H9 (cell line): ENCODE data around the gene IMMP2L. TPM values are rescaled to one million over a fixed set of nuclear protein-coding genes. Genes with fewer than 3 reads are reported as not detected.

Experiments used
- DNase-seq: peaks from one replicate; pipeline ENCODE4 v3.0.0-alpha.2; 2017
- H2AFZ ChIP-seq: one replicate; pipeline ENCODE4 v1.6.1; 2013; ENCODE audit warnings: mild to moderate bottlenecking, low read length, control low read depth, moderate library complexity
- H2AK5ac ChIP-seq: 2 replicates; pipeline ENCODE4 v1.6.1; 2013; ENCODE audit warnings: low read length, control low read depth, mixed read lengths; ENCODE audit not compliant: insufficient read length
- H2BK120ac ChIP-seq: one replicate; pipeline ENCODE4 v1.6.1; 2013; ENCODE audit warnings: low read depth, mild to moderate bottlenecking, low read length, control low read depth, inconsistent platforms; ENCODE audit not compliant: poor library complexity, severe bottlenecking
- H2BK12ac ChIP-seq: 2 replicates; pipeline ENCODE4 v1.6.1; 2013; ENCODE audit warnings: low read length, control low read depth, mixed read lengths, low read depth; ENCODE audit not compliant: insufficient read length
- H2BK15ac ChIP-seq: 2 replicates; pipeline ENCODE4 v1.6.1; 2013; ENCODE audit warnings: low read depth, low read length, control low read depth
- H2BK20ac ChIP-seq: one replicate; pipeline ENCODE4 v1.6.1; 2013; ENCODE audit warnings: low read depth, mild to moderate bottlenecking, low read length, control low read depth, inconsistent platforms; ENCODE audit not compliant: poor library complexity, severe bottlenecking
- H2BK5ac ChIP-seq: 2 replicates; pipeline ENCODE4 v1.6.1; 2013; ENCODE audit warnings: low read length, control low read depth, mixed read lengths; ENCODE audit not compliant: insufficient read length
- H3K14ac ChIP-seq: 2 replicates; pipeline ENCODE4 v1.6.1; 2013; ENCODE audit warnings: low read length, control low read depth; ENCODE audit not compliant: insufficient read depth
- H3K18ac ChIP-seq: 2 replicates; pipeline ENCODE4 v1.6.1; 2013; ENCODE audit warnings: low read depth, mild to moderate bottlenecking, mixed read lengths, low read length, control low read depth; ENCODE audit not compliant: insufficient read length
- H3K23ac ChIP-seq: 2 replicates; pipeline ENCODE4 v1.6.1; 2013; ENCODE audit warnings: low read length, control low read depth, mixed read lengths, low read depth; ENCODE audit not compliant: insufficient read length
- H3K23me2 ChIP-seq: 2 replicates; pipeline ENCODE4 v1.6.1; 2013; ENCODE audit warnings: low read depth, mild to moderate bottlenecking, mixed read lengths, low read length, control low read depth; ENCODE audit not compliant: insufficient read length, poor library complexity, severe bottlenecking
- H3K27ac ChIP-seq: 2 replicates; pipeline ENCODE4 v1.5.1; 2013; ENCODE audit warnings: low read length, control low read depth, mixed read lengths, low read depth; ENCODE audit not compliant: insufficient read length
- H3K27me3 ChIP-seq: 2 replicates; pipeline ENCODE4 v1.6.1; 2013; ENCODE audit warnings: low read length, control low read depth, inconsistent platforms; ENCODE audit not compliant: insufficient read depth
- H3K4ac ChIP-seq: 2 replicates; pipeline ENCODE4 v1.6.1; 2013; ENCODE audit warnings: low read depth, mild to moderate bottlenecking, control low read depth, inconsistent platforms, low read length, moderate library complexity
- H3K4me1 ChIP-seq: 2 replicates; pipeline ENCODE4 v1.6.1; 2013; ENCODE audit warnings: low read length, control low read depth, inconsistent platforms; ENCODE audit not compliant: insufficient read depth
- H3K4me2 ChIP-seq: 2 replicates; pipeline ENCODE4 v1.6.1; 2013; ENCODE audit warnings: low read length, control low read depth, mixed read lengths; ENCODE audit not compliant: insufficient read length, insufficient read depth
- H3K56ac ChIP-seq: 2 replicates; pipeline ENCODE4 v1.6.1; 2013; ENCODE audit warnings: low read depth, mild to moderate bottlenecking, mixed read lengths, low read length, control low read depth; ENCODE audit not compliant: insufficient read length
- H3K79me1 ChIP-seq: 2 replicates; pipeline ENCODE4 v1.6.1; 2013; ENCODE audit warnings: low read depth, mild to moderate bottlenecking, moderate library complexity, low read length, control low read depth, inconsistent platforms; ENCODE audit not compliant: insufficient read depth, poor library complexity, severe bottlenecking
- H3K79me2 ChIP-seq: 2 replicates; pipeline ENCODE4 v1.6.1; 2013; ENCODE audit warnings: low read length, control low read depth, inconsistent platforms; ENCODE audit not compliant: insufficient read depth
- H3K9ac ChIP-seq: 2 replicates; pipeline ENCODE4 v1.6.1; 2013; ENCODE audit warnings: low read length, control low read depth, mixed read lengths; ENCODE audit not compliant: insufficient read length; ENCODE audit errors: extremely low read depth
- H3K9me3 ChIP-seq: one replicate; pipeline ENCODE4 v1.6.1; 2013; ENCODE audit warnings: low read depth, low read length, inconsistent platforms; ENCODE audit not compliant: control insufficient read depth
- H3T11ph ChIP-seq: one replicate; pipeline ENCODE4 v1.6.1; 2013; ENCODE audit warnings: mild to moderate bottlenecking, low read length, control low read depth, inconsistent platforms
- H4K20me1 ChIP-seq: one replicate; pipeline ENCODE4 v1.6.1; 2013; ENCODE audit not compliant: control insufficient read depth, insufficient read length, insufficient read depth
- H4K5ac ChIP-seq: 2 replicates; pipeline ENCODE4 v1.6.1; 2013; ENCODE audit warnings: low read depth, mild to moderate bottlenecking, mixed read lengths, low read length, control low read depth; ENCODE audit not compliant: insufficient read length
- H4K8ac ChIP-seq: replicated peaks from 2 replicates; pipeline ENCODE4 v1.6.1; 2013; ENCODE audit warnings: low read length, control low read depth, mixed read lengths, low read depth; ENCODE audit not compliant: insufficient read length
- H4K91ac ChIP-seq: 2 replicates; pipeline ENCODE4 v1.6.1; 2013; ENCODE audit warnings: low read depth, mild to moderate bottlenecking, moderate library complexity, mixed read lengths, low read length, control low read depth; ENCODE audit not compliant: insufficient read length
- H3K27ac Mint-ChIP-seq, 3 experiments: 2 replicates in 2 of 3; 3 replicates in 1 of 3; pipeline ENCODE4 v1.8.0; 2020 to 2021; ENCODE audit warnings: mixed read lengths in 3 of 3, mild to moderate bottlenecking in 1 of 3, moderate library complexity in 1 of 3
- H3K27me3 Mint-ChIP-seq: 2 replicates; pipeline ENCODE4 v1.8.0; 2021; ENCODE audit warnings: low read depth, mild to moderate bottlenecking, moderate library complexity, mixed read lengths
- H3K36me3 Mint-ChIP-seq, 3 experiments: 2 replicates in 2 of 3; 3 replicates in 1 of 3; pipeline ENCODE4 v1.8.0; 2020 to 2021; ENCODE audit warnings: low read depth in 3 of 3, mixed read lengths in 3 of 3; ENCODE audit not compliant: insufficient read depth in 1 of 3
- H3K4me1 Mint-ChIP-seq, 2 experiments: 2 replicates each; pipeline ENCODE4 v1.8.0; 2020; ENCODE audit warnings: mixed read lengths in 2 of 2
- H3K4me3 Mint-ChIP-seq, 2 experiments: 2 replicates in 1 of 2; 3 replicates in 1 of 2; pipeline ENCODE4 v1.8.0; 2020 to 2021; ENCODE audit warnings: mild to moderate bottlenecking in 2 of 2, mixed read lengths in 2 of 2, moderate library complexity in 1 of 2
- H3K9me3 Mint-ChIP-seq, 2 experiments: 2 replicates in 1 of 2; 3 replicates in 1 of 2; pipeline ENCODE4 v1.8.0; 2020; ENCODE audit warnings: mild to moderate bottlenecking in 2 of 2, mixed read lengths in 2 of 2, moderate library complexity in 1 of 2
- CTCF ChIP-seq: fragments of 200-600 bp; sonication (generic); conservative IDR thresholded peaks from 3 replicates; pipeline ENCODE4 v1.8.0; 2021; ENCODE audit warnings: antibody characterized with exemption, mild to moderate bottlenecking
- WGBS: extraction: QIAGEN DNeasy Blood & Tissue Kit; methylation state at CpG from one replicate; pipeline ENCODE4 v1.1.7; 2013; ENCODE audit warnings: missing lambda C conversion rate, low lambda C conversion rate, mixed read lengths; ENCODE audit not compliant: insufficient read length; ENCODE audit errors: extremely low coverage; 5-methylcytosine and 5-hydroxymethylcytosine counted together
- total RNA-seq: library from RNA; stranded (reverse); gene quantifications from 2 replicates; pipeline ENCODE4 v1.2.1, GENCODE V29; 2021

Gene IMMP2L
- total RNA-seq, 1 experiment from 2014 or later = 14.7 TPM

DNA sequence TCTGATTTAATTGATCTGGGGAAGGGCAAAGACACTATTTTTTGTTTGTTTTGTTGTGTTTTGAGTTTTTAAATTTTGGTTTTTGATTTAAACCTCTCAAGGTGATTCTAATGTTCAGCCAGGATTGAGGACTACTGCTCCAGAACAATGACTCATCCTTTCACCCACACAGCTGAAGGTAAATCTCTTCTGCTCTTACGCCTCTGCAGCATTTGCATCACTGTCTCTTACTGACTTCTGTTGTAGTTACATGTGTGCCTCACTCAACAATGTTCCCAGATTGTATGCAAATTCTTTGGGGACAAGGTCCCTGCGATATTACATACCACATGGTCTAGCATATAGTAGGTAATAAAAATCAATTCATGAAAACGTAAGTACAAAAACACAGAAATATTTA is 938.9 kb downstream of the IMMP2L start:
- Histone ChIP-seq H3K4me2 (no peak overlapping the region), H3K4ac (no peak overlapping the region), H4K91ac (no peak overlapping the region), H3K27ac (no peak overlapping the region), H3K27me3 (no peaks in the 10 kb centered on the region), H3K23me2 (no peaks in the 10 kb centered on the region), H2BK5ac (no peak overlapping the region), H3K79me2 (no peaks in the 10 kb centered on the region), H2BK20ac (no peak overlapping the region), H3K23ac (no peak overlapping the region), H2BK12ac (no peak overlapping the region), H3K79me1 (no peaks in the 10 kb centered on the region), H3K9ac (no peak overlapping the region), H2AFZ (no peak overlapping the region), H4K8ac (no peak overlapping the region), H3K14ac (no peak overlapping the region), H2BK120ac (no peak overlapping the region), H3K56ac (no peak overlapping the region), H3K9me3 (no peaks in the 10 kb centered on the region), H3T11ph (no peak overlapping the region), H4K20me1 (no peaks in the 10 kb centered on the region), H3K18ac (no peak overlapping the region), H3K4me1 (no peaks in the 10 kb centered on the region), H2AK5ac (no peak overlapping the region), H2BK15ac (no peak overlapping the region), H4K5ac (no peak overlapping the region)
- no peaks in the 10 kb centered on the region for H3K27me3 Mint-ChIP-seq
- no peaks in the 10 kb centered on the region for H3K36me3 Mint-ChIP-seq
- DNase-seq = no peak
- H3K9me3 Mint-ChIP-seq = no peaks in the 10 kb centered on the region
- H3K4me1 Mint-ChIP-seq = peaks cover 0 to 3% of the 10 kb centered on the region in 2 experiments; a peak in 2 of 4 replicates
- no peak overlapping the region for H3K4me3 Mint-ChIP-seq
- no CpG with 5 or more reads among the region's 3 CpGs for WGBS
- TF ChIP-seq CTCF = no peak
- H3K27ac Mint-ChIP-seq = no peak overlapping the region; a peak in 1 of 7 replicates
